NCI-H146 (cell line): ENCODE results near the gene CCT7.
"Not testable (repeated sequence)": the region's sequence is repeated elsewhere in the genome, so short reads cannot be mapped to it uniquely, and the experiment has no call there.

ENCODE experiments used
- DNase-seq: peaks from one replicate; lab custom pipeline; 2025; lab: John Stamatoyannopoulos, UW

The CCT7 gene

DNA sequence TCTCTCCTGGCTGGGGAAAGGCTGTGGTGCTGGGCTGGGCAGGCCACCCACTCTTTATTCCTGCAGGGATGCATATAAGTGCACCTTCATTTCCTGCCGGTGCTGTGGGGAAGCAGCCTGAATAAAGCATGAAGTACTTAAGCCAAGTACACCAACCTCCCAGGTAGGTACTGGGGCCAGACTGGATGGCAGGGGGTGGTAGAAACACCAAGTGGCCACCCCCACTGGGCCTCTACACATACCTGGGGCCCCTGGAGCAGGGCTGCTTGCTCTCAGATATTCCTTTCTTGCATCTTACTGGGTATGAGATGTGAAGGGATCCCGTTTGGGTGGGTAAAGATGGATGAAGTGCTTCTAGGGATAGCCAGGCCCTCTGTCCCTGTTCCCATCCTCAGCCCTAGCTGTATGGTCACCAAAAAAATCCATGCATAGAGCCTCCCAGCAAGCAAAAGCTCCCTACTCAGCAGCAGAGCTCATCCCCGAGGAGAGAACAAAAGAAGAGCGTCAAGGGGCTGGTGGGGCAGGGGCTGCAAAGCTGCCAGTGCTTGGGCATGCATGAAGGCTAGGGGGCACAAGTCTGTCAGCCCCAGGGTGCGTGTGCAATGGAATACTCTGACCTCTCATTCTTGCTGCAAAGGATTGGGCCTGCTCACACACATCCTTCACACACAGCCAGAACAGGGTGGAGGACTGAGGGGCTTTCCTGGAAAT is 22.0 kb downstream of the CCT7 start:
- no peak for DNase-seq

DNA sequence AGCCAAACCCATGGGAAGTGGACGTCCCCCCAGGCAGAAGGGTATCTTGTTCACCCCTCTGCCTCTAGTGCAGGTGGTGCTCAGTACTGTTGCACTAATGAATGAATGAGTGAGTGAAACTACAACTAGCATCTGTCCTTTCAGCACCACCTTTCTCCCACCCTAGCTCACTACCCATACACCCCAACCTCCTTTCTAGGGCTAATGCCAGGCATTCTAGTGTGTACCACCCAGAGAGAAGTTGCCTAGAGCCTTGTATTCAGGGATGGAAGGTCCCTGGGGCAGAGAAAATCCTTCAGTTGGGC is 22.5 kb downstream of the CCT7 start:
- no peak for DNase-seq

DNA sequence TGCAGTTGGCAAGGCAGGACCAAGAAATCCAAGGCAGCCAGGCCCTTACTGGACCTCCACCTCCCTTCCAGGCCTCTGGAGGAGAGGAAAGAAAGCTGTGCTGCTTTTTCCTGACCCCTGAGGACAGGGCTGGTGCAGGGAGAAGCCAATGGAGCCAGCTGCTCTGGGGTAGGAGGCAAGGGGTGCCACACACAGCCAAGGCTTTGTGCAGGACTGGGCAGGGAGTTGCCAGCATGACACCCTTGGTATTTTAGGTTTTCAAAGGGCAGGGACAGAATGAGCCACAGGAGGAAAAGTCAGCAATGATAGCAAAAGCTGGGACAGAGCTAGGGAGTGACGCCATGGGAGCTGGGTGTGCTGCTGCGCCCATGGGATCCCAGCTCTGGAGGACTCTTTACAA is 22.9 kb downstream of the CCT7 start:
- no peak for DNase-seq

DNA sequence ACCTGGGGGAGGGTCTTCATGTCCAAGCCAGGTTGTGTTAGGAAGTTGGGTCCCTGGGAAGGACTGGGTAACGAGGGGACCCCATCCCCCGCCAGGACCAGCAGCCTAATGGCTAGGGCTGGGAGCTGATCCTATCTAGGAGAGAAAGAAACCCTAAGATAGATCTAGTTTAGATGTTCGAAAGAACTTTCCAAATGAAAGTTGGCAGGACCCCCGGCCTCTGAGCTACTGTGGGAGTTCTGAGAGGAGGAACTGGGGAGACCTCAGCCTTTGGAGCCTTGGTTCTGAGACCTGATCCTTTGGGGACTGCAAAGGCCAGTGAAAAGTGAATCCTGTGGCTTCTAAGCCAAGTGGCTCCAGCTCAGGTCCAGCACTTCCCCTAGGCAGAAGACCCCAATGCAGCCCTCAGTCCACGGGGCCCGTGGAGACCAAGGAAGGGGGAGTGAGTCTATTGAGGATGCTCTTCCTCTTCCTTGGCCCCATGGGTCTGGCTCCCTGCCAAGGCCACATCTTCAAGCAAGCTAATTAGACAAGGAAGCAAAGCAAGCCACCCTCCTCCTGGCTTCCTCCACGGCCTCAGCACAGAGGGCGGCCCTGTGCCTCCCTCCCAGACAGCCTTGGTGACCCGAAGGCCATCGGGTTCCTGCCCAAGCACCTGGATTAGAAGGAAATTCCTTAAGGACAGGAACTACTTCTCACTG is 23.5 kb downstream of the CCT7 start:
- DNase-seq, result no peak

DNA sequence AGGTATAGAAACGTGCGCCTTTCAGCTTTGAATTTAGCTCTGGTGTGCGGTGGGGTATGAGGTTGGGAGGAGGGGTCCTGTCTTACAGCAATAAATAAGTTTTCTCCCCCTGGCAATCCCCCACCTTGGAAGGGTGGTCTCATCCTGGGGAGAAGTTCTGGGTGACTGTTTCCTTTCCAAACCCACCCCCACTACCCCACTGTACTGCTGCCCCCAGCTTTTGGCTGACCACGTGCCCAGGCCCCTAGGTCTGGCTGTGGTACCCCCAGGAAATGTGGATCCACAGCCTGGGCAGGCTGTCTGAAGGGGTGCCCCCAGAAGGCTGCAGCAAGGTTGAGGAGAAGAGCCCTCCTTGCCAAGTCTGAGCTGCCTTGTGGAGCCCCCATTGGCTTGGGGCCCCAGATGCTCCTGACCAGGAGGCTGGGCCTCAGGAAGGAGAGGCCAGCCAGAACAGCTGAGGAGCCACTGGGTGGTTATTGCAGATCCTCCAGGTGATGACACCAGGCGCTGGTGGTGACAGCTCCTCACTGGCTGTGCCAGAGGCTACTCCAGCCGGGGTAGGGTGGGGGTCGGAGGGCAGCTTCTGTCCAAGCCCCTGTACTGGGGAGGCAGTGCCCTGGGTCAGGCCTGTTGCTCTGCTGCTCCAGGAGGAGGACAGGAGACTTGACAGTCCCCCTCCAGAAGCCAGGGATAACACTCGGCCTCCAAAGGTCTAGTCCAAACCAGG is 24.2 kb downstream of the CCT7 start:
- DNase-seq, result no peak

DNA sequence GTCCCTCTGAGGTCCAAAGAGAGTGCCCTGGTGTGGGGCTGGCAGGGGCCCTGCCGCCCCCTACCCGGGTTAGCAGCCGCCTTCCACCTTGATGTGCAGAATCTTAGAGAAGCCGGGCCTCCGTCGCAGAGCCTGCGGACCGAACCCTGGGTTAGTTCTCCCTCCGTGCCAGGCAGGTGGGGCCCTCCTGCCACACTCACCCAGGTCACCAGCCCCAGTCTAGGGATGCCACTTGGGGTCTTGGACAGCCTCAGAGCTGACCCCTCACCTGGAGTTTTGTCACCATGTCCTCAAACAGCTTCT is 24.8 kb downstream of the CCT7 start:
- no peak for DNase-seq

DNA sequence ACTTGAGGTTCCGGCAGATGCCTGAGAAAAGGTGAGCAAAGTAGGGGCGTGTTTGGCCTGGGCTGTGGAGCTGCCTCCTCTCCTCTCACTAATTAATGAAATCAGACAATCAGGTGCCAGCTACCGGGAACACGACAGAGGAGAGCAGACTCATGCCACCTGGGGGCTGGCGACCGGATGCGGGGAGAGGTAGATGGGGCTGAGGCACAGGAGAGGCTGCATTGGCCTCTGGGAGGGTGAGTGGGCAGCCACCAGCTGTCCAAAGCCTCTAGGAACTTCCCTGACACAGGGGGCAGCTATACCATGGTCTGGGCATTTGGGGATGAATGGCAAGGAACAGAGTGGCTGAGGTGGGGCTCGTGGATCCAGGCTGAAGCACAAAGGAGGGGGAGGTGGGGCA is 25.2 kb downstream of the CCT7 start:
- no peak for DNase-seq

DNA sequence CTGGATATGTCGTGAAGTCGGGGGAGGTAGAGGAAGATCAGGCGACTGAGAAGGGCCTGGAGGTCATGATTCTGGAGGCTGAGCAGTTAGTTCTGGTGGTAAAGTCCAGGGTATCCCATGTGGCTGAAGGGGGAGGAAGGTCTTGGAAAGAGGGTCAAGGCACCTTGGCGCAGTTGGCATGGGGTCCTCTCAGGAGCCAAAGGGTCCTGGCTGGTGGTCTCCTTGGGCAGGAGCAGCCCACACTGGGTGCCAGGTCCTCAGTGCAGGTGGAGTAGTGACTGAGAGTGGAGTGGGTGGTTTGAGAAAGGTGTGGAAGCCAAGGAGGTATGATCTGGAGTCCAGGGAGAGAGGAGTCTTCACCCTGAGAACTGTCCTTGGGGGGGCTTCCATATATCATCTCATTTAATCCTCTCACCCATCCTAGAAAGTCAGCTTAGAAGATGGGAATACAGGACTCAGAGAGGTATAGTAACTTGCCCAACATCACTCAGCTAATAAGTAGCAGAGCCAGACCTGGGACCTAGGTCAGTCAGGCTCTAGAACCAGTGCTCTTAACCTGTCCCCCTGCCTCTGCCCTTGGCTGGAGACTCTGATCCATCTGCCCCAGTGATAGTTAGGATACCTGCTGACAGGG is 25.7 kb downstream of the CCT7 start:
- DNase-seq, result no peak

DNA sequence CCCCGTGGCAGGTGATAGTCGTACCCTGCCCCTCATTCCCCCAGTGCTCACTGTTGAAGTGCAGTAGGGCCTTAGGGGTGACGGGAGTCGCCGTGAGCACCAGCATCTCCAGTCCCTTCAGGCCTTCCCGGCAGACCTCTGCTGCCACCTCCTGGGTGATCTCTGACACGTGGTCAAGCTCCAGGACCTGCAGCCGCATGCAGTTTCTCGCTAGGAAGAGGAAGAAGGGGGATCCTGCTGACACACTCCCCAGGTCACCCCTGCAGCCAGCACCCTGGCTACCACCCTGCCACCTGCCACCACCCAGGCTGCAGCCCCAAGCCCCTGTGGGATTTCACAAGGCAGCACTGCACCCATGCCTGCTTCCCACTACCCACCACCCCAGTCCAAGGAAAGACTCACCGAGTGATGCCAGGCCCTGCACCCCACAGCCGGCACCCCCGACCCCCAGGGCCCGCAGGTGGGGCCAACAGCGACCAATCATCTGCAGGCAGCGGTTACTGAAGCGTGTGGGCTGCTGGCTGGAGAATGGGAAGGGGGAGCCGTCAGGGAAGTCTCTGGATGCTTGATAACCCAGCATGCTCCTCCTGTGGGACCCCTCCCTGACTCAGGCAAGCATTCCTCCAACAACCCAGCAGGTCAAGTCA is 26.4 kb downstream of the CCT7 start:
- DNase-seq, result no peak

DNA sequence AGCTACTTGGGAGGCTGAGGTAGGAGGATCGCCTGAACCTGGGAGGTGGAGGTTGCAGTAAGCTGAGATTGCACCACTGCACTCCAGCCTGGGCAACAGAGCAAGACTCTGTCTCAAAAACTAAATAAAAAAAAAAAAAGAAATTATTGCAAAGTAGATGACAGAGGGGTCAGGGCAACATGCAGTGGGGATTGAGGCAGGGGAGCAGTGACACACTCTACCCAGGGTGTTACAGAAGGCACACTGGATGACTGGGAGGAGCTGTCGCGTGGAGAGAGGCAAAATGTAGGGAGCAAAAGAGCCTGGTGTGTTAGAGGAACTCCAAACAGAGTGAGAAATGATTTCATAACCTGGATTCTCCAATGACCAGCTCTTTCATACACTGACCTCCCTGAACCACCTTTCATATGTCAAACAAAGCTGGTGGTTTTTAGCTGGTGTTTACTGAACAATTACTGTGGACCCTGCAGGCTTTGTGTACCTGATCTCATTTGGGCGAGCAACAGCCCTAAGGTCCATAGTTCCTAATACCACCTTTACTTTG is 28.1 kb downstream of the CCT7 start:
- peak; percentile 45 for DNase-seq

DNA sequence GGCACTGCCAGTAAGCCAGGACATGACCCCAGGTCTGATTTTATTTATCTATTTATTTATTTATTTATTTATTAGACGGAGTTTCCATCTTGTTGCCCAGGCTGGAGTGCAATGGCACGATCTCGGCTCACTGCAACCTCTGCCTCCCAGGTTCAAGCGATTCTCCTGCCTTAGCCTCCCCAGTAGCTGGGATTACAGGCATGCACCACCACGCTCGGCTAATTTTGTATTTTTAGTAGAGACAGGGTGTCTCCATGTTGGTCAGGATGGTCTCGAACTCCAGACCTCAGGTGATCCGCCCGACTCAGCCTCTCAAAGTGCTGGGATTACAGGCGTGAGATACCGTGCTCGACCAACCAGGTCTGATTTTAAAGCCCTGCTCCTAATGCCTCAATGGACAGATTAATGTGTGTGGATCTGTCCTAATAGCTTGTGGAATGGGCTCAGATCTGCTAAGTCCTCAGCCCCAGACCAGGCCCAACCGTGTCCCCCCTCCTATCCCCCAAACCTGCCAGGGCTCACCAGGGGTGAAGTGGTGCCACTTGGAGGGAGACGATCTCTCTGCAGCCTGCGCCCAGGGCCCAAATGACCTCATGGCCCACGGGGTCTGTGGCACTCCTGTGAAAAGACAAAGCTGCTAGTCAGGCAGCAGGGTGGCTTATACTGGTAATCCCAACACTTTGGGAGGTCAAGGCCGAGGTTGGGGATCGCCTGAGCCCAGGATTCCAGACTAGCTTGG is 28.8 kb downstream of the CCT7 start:
- not testable (repeated sequence) for DNase-seq

DNA sequence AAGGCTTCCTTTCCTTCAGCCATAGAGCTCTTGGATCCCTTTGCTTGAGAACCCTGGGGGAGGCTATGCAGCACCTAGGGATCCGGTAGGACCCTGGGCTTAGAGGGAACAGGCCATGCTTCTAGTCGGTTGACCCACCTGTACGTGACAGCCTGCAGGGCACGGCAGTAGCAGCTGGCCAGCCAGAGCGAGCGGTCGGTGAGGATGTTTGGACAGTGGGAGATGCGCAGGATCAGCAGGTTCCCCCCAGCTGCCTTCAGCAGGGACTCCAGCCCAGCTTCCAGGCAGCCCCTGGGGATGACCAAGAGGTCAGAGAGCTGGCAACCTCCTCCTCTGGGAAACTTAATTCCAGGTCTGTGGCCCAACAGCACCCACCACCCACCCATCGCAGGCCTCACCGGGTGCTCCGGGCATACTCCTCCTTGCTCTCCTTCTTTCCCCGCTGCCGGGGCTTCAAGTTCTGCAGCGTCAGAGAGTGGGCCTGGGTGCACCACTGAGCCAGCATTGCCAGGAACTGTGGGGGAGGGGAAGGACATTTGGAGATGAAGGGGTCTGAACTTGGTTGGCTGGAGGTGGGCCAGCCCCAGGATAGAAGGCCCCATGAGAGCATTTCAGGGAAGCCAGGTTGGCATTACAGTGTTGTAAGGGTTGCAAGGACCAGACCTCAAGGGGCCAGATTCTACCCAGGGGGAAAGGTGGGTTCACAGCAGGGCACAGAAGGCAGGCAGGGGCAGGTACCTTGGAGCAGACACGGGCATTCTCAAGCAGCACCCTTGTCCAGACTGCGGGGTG is 29.6 kb downstream of the CCT7 start:
- no peak for DNase-seq

DNA sequence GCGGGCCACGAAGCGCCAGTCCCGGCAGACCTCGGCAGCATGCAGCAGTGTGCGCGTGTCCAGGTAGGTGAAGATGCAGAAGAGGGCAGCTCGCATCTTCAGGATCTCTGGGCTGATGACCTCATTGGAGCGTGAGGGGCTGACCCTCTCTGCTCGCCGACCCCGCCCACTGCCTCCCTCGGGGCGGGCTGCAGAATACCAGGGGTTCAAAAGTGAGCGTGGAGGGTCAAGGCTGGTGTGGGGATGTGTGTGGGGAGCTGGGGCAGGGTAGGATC is 30.2 kb downstream of the CCT7 start:
- DNase-seq, result no peak

DNA sequence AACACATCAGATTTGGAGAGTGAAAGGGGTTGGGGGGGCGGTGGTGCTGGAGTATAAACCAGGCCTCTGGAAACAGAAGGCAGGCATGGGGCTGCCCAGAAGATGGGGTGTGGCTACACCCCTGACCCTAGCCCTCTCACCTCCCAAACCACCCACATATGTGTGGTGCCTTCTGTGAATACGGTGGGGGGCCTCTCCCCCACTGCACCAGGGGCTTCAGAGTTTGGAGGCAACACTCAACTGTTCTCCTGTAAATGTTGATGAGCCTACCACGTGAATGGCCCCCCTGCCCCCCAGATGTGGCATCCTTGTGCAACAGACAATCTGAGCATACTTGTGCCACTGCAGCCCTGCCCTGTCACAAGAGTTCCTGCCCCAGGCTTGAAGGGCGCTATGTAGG is 30.7 kb downstream of the CCT7 start:
- DNase-seq, result no peak

DNA sequence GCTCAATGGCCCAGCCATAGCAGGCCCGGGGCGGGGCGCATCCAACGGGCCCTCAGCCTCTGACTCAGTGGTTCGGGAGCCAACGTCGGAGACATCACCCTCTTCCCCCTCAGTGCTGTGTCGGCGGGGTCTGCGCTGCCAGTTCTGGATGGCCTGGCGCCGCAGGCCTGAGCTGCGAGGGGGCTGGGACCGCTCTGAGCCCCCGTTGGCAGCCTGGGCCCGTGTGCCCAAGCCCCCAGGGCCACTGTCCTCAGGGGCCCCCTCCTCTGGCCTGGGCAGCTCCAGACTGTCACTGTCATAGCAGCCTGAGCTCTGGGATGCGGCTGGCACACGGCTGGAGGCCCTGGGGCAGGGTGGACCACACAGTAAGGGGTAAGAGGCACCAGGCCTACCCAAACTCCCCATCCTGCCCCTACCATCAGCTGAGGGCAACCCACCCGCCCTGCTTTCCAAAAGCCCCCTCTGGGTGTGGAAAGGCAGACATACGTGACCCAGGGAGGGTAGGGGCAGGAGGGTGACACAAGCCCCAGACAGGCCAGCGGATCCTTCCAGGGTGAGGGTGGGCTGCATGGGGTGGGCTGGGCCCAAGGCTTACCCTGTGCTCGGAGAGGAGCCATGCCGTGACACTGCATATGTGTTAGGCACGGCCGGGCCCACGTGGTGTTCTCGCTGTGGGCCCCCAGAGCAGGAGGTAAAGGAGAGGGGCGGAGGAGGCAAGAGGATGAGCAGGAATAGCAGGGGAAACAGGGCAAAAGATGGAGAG is 31.4 kb downstream of the CCT7 start:
- no peak for DNase-seq

DNA sequence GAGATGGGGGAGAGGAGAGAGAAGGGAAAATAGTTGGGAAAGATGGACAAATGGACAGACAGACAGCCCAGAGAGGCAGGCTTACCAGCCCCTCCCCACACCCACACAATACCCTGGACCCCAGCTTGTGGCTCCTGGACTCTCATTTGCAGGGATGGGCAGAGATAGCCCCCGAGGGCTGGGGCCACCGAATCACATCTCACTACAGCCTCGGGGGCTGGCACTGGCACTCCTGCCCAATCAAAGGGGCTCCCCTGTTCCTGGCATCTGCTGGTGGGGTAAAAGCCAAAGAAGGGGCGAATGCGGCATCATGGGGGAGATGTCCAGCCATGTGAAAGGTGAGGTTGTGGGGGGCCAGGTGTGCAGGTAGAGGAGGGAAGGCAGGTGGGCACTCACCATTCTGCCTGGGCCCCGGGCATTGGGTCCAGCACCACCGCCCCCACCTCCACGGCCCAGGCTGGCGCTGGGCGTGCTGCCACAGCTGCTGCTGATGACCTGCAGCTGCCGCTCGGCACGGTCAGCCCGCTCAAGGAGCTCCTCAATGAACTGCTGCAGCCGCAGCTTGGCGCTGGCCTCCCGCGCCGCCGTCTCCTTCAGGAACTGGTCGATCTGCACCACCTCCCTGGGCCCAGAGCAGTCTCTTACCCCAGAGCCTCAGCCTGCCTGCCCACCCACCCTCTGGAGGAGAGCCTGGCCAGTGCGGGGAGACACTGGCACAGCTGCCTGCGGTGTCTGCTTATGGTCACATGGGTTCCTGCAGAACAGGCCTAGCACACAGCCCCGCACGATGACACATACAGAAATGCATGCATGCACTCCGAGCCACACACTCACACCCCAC is 32.2 kb downstream of the CCT7 start:
- DNase-seq, result no peak

DNA sequence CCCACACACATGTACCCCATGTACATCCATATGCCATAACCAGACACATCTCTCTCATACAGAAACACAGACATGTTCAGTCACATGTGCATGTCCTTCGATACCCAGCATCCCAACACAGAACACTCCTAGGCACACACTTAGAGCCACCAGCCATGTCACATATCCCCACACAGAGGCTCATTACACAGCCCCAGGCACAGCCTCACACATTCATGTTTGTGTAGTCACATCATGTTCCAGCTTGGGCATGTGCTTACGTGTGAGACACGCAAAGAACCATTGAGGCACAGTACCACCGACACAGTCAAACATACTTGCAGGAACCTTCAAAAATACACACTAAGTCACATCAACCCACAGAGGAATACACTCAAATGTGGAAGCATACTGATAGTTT is 32.9 kb downstream of the CCT7 start:
- no peak for DNase-seq

DNA sequence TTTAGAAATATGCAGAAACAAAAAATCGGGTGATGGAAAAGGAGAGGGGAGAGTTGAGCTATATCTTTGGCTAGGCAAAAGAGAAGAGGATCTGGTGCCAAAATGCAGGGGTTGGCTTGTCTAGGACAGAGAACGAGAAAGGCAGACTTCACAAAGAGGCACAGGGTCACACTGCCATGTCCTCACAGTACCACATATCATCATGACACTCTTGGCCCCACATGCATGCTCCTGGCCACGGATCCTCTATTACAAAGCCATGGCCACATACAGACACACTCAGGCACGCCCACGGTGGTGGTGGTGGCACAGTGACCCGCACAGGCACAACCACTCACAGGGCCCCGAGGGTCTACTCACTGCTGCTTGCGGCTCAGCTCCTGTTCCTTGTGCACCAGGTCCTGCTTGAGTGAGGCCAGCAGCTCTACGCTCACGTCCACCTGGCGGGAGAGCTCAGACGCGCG is 34.3 kb downstream of the CCT7 start:
- no peak for DNase-seq
